ENCODE data around the gene TOX2.

- TF ChIP-seq KDM1A (IDR thresholded peaks at IDR 0.05; ENCODE audit: borderline replicate concordance, low read length), result no peak
- TF ChIP-seq CTCF (IDR thresholded peaks at IDR 0.05; ENCODE audit: control extremely low read depth in 1 of 3, insufficient read depth in 1 of 3, low read depth in 1 of 3, low read length in 3 of 3), result no peak
- TF ChIP-seq RFX5 (IDR thresholded peaks at IDR 0.05; ENCODE audit: borderline replicate concordance, low read depth, low read length), result no peak
- TF ChIP-seq CHD1 (IDR thresholded peaks at IDR 0.05; ENCODE audit: low read depth, low read length), result no peak
- TF ChIP-seq EZH2 (IDR thresholded peaks at IDR 0.05; ENCODE audit: low read depth, low read length, severe bottlenecking), result no peak
These were observed 168.7 kb downstream of the TOX2 start for GRCh38 chr20:44083220-44083933.

Data from H1 (cell line).